HG03575 (cell line): ENCODE results near the gene HBD.

ENCODE experiments used
- ATAC-seq: cut with Tn5 transposase; IDR thresholded peaks from one replicate; pipeline ENCODE4 v1.9.1; 2021; ENCODE audit not compliant: unreplicated experiment, insufficient number of reproducible peaks, low FRiP score; ENCODE audit errors: extremely low read depth

Gene HBD

GRCh38 chr11:5204787-5205186 is 29.5 kb downstream of the HBD start:
- ATAC-seq = no peak

GRCh38 chr11:5203366-5203765 is 30.9 kb downstream of the HBD start:
- no peak for ATAC-seq

- ATAC-seq = no peak
Observed at GRCh38 chr11:5200582-5200981, 33.7 kb downstream of the HBD start, which contains the start of gene OR51V1. OR51V1 (minus strand) TSS chr11:5200682; CDS start chr11:5200682, 0 bp downstream.

GRCh38 chr11:5198285-5198684 is 36.0 kb downstream of the HBD start:
- ATAC-seq = no peak

GRCh38 chr11:5197536-5197935 is 36.7 kb downstream of the HBD start:
- no peak for ATAC-seq

- ATAC-seq = no peak
Observed at GRCh38 chr11:5196731-5197130, 37.6 kb downstream of the HBD start.

- ATAC-seq = no peak
Observed at GRCh38 chr11:5196067-5196466, 38.2 kb downstream of the HBD start.

GRCh38 chr11:5192738-5193137 is 41.5 kb downstream of the HBD start:
- ATAC-seq = no peak

- ATAC-seq = no peak
Observed at GRCh38 chr11:5188201-5188600, 46.1 kb downstream of the HBD start.
